Measurements from ENCODE around the gene MLIP. TPM values are rescaled to one million over a fixed set of nuclear protein-coding genes. Genes with fewer than 3 reads are reported as not detected.
"Not testable (repeated sequence)": the region's sequence is repeated elsewhere in the genome, so short reads cannot be mapped to it uniquely, and the experiment has no call there.

MLIP gene
- total RNA-seq, 2 experiments from 2014 or later, result not detected

DNA sequence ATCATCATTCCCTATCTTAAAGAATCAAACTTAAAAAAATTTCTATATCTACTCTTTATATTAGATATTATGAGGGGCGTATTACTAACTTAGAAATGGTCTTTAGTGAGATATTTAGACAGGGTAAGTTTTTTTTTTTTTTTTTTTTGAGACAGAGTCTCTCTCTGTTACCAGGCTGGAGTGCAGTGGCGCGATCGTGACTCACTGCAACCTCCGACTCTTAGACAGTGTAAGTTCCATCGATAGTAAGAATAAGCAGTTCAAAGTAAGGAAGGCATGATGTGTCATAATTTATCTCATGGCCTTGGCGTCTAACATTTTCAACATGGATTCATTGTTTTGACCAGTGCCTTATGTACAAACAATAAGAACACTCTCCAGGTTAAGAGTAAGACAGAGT lies 72.4 kb downstream of the MLIP start:
- no peak for DNase-seq
- Mint-ChIP-seq H3K27ac (no peak overlapping the region), H3K4me1 (ENCODE audit: low read depth) (no peaks in the 10 kb centered on the region), H3K9me3 (no peaks in the 10 kb centered on the region), H3K27me3 (no peaks in the 10 kb centered on the region), H3K36me3 (no peaks in the 10 kb centered on the region), H3K4me3 (no peak overlapping the region)
- ChIA-PET CTCF (no interaction called here), POLR2A (no interaction called here)
- intact Hi-C loops (cut with micrococcal nuclease), result no loop called here

GRCh38 chr6:54185885-54186284 lies 74.6 kb downstream of the MLIP start:
- Mint-ChIP-seq H3K4me1 (ENCODE audit: low read depth) (no peaks in the 10 kb centered on the region), H3K4me3 (no peak overlapping the region), H3K27me3 (no peaks in the 10 kb centered on the region), H3K9me3 (no peaks in the 10 kb centered on the region), H3K27ac (no peak overlapping the region), H3K36me3 (no peaks in the 10 kb centered on the region)
- ChIA-PET POLR2A (no interaction called here), CTCF (no interaction called here)
- no peak for DNase-seq
- intact Hi-C loops (cut with micrococcal nuclease), result no loop called here

DNA sequence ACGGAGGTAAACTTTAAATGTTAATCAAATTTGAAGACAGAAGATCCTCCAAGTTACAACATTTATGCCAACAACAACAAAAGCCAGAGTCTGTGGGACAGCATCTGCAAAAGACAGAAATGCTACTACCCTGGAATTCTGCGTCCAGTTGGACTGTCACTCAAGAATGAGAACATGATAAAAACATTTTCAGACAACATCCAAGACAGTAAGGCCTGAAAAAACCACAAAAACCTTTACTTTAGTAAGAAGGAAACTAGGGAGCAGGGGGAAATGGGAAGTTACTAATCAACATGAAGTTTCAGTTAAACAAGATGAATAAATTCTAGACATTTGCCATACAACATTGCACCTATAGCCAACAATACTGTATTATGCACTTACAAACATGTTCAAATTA lies 77.6 kb downstream of the MLIP start:
- POLR2A ChIA-PET, result no interaction called here
- Mint-ChIP-seq H3K4me3 (no peak overlapping the region), H3K27ac (no peak overlapping the region), H3K27me3 (no peaks in the 10 kb centered on the region), H3K4me1 (ENCODE audit: low read depth) (no peaks in the 10 kb centered on the region), H3K36me3 (no peaks in the 10 kb centered on the region), H3K9me3 (no peaks in the 10 kb centered on the region)
- no peak for DNase-seq
- intact Hi-C loops (cut with micrococcal nuclease), result no loop called here
- CTCF ChIA-PET, result interaction anchor here (1.1 kb wide), 1 partner anchor 463 kb away, joined by 3 read pairs; no protein-coding TSS in a partner anchor

DNA sequence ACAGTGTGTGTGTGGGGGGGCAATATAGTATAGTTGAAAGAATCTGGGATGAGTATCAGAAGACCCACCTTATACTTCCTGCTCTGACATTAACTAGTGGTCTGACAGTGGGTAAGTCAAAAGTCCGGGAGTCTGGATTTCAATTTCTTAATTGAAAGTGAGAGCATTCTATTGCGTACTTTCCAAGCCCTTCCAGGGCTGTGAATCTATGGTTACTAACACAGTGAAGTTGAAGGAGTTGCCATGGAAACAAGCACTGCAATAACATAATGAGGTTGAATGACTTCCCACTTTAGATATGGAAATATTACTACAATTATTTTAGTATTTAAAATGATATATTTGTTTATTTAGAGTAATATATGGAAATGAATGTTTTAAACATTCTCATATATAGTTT lies 80.2 kb downstream of the MLIP start:
- Mint-ChIP-seq H3K4me3 (no peak overlapping the region), H3K27me3 (no peaks in the 10 kb centered on the region), H3K36me3 (no peaks in the 10 kb centered on the region), H3K4me1 (ENCODE audit: low read depth) (no peaks in the 10 kb centered on the region), H3K9me3 (no peaks in the 10 kb centered on the region), H3K27ac (no peak overlapping the region)
- DNase-seq, result no peak
- ChIA-PET POLR2A (no interaction called here), CTCF (no interaction called here)
- intact Hi-C loops (cut with micrococcal nuclease), result no loop called here

DNA sequence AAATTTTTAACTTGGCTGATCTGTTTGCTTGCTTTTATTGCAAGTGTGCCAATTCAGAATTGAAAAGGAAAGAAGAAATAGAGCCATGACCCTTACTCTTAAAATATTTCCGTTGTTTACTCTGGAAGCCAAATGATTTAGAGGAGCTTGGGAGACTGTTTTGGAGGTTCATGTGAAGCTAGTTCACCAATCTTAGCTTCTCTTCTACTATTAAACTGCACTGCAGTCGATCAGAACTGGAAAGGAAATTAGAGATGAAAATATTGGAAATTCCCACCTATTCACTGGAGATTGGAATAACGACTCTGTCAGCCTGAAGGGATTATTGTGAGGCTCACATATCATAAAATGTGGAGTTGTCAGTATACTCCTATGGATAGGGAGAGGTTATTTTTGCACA lies 81.8 kb downstream of the MLIP start:
- H3K9me3 Mint-ChIP-seq, result no peaks in the 10 kb centered on the region
- H3K27ac Mint-ChIP-seq, result no peak overlapping the region
- H3K4me3 Mint-ChIP-seq, result no peak overlapping the region
- ChIA-PET POLR2A (no interaction called here), CTCF (no interaction called here)
- no peaks in the 10 kb centered on the region for H3K27me3 Mint-ChIP-seq
- DNase-seq, result no peak
- no peaks in the 10 kb centered on the region for H3K36me3 Mint-ChIP-seq
- H3K4me1 Mint-ChIP-seq (ENCODE audit: low read depth), result no peaks in the 10 kb centered on the region
- intact Hi-C loops (cut with micrococcal nuclease), result no loop called here

GRCh38 chr6:54193560-54193959 lies 82.3 kb downstream of the MLIP start:
- Mint-ChIP-seq H3K4me3 (no peak overlapping the region), H3K27ac (no peak overlapping the region)
- POLR2A ChIA-PET, result no interaction called here

GRCh38 chr6:54194067-54194466 lies 82.8 kb downstream of the MLIP start:
- CTCF ChIA-PET, result no interaction called here
- no peaks in the 10 kb centered on the region for H3K27me3 Mint-ChIP-seq
- intact Hi-C loops (cut with micrococcal nuclease), result no loop called here

More at GRCh38 chr6:54193560-54193959, 82.3 kb downstream of the MLIP start:
- no peaks in the 10 kb centered on the region for H3K36me3 Mint-ChIP-seq
- no peaks in the 10 kb centered on the region for H3K4me1 Mint-ChIP-seq (ENCODE audit: low read depth)
- CTCF ChIA-PET, result no interaction called here
- intact Hi-C loops (cut with micrococcal nuclease), result no loop called here
- H3K27me3 Mint-ChIP-seq, result no peaks in the 10 kb centered on the region
- H3K9me3 Mint-ChIP-seq, result no peaks in the 10 kb centered on the region
- DNase-seq, result no peak

GRCh38 chr6:54195637-54196036 lies 84.4 kb downstream of the MLIP start:
- ChIA-PET POLR2A (no interaction called here), CTCF (no interaction called here)
- no peaks in the 10 kb centered on the region for H3K27me3 Mint-ChIP-seq
- H3K4me1 Mint-ChIP-seq (ENCODE audit: low read depth), result no peaks in the 10 kb centered on the region
- intact Hi-C loops (cut with micrococcal nuclease), result no loop called here
- H3K36me3 Mint-ChIP-seq, result no peaks in the 10 kb centered on the region
- no peak for DNase-seq
- H3K27ac Mint-ChIP-seq, result no peak overlapping the region
- no peak overlapping the region for H3K4me3 Mint-ChIP-seq
- H3K9me3 Mint-ChIP-seq, result no peaks in the 10 kb centered on the region

More at GRCh38 chr6:54194067-54194466, 82.8 kb downstream of the MLIP start:
- no peaks in the 10 kb centered on the region for H3K4me1 Mint-ChIP-seq (ENCODE audit: low read depth)
- H3K9me3 Mint-ChIP-seq, result no peaks in the 10 kb centered on the region
- no peak overlapping the region for H3K4me3 Mint-ChIP-seq
- POLR2A ChIA-PET, result no interaction called here
- H3K36me3 Mint-ChIP-seq, result no peaks in the 10 kb centered on the region
- no peak for DNase-seq
- H3K27ac Mint-ChIP-seq, result no peak overlapping the region

- no peak for DNase-seq
- Mint-ChIP-seq H3K9me3 (no peaks in the 10 kb centered on the region), H3K4me3 (no peak overlapping the region), H3K4me1 (ENCODE audit: low read depth) (no peaks in the 10 kb centered on the region), H3K27me3 (no peaks in the 10 kb centered on the region), H3K27ac (no peak overlapping the region), H3K36me3 (no peaks in the 10 kb centered on the region)
- ChIA-PET CTCF (no interaction called here), POLR2A (no interaction called here)
- intact Hi-C loops (cut with micrococcal nuclease), result no loop called here
Observed at GRCh38 chr6:54196905-54197304, 85.7 kb downstream of the MLIP start.

DNA sequence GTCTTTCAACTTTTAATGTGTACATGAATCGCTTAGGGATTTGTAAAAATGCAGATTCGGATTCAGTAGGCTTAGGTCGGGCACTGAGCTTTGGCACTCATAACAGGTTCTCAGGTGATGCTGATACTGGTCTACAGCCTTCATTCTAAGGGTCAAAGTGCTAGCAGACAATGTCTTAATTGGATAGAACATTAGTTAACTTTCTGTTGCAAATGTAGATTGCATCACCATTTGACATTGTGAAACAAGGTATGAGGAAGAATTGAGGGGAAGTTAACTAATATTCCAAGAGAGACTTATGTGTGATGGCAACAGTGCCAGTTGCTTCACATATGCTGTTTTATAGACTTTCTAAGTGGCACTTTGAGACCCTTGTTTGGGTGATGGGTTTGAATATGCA lies 86.9 kb downstream of the MLIP start:
- no peaks in the 10 kb centered on the region for H3K4me1 Mint-ChIP-seq (ENCODE audit: low read depth)
- no peaks in the 10 kb centered on the region for H3K9me3 Mint-ChIP-seq
- no peak overlapping the region for H3K27ac Mint-ChIP-seq
- ChIA-PET CTCF (no interaction called here), POLR2A (no interaction called here)
- H3K36me3 Mint-ChIP-seq, result no peaks in the 10 kb centered on the region
- no peak for DNase-seq
- no peak overlapping the region for H3K4me3 Mint-ChIP-seq
- intact Hi-C loops (cut with micrococcal nuclease), result no loop called here
- H3K27me3 Mint-ChIP-seq, result no peaks in the 10 kb centered on the region

DNA sequence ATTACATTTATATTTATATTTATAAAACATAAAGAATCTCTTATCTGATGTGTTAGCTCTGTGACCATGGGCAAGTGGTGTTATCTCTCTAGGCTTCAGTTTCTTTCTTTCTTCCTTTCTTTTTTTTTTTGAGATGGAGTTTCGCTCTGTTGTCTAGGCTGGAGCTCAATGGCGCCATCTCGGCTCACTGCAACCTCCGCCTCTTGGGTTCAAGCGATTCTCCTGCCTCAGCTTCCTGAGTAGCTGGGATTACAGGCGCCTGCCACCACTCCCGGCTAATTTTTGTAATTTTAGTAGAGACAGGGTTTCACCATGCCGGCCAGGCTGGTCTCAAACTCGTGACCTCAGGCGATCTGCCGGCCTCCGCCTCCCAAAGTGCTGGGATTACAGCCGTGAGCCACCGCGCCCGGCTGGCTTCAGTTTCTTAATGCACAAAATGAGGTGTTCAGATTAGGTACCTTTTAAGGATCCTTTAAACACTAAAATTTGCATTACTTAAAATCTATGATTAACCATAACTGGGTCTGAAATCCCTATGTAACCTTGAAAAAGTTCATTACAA lies 92.3 kb downstream of the MLIP start:
- POLR2A ChIA-PET; H3K36me3 Mint-ChIP-seq; H3K27me3 Mint-ChIP-seq; H3K9me3 Mint-ChIP-seq; H3K27ac Mint-ChIP-seq; H3K4me1 Mint-ChIP-seq (ENCODE audit: low read depth); CTCF ChIA-PET; H3K4me3 Mint-ChIP-seq; DNase-seq; intact Hi-C loops (cut with micrococcal nuclease): not testable (repeated sequence)

GRCh38 chr6:54204921-54205591 lies 93.8 kb downstream of the MLIP start:
- ChIA-PET CTCF (no interaction called here), POLR2A (no interaction called here)
- Mint-ChIP-seq H3K4me1 (ENCODE audit: low read depth) (no peaks in the 10 kb centered on the region), H3K27ac (no peak overlapping the region), H3K9me3 (no peaks in the 10 kb centered on the region), H3K4me3 (no peak overlapping the region), H3K36me3 (no peaks in the 10 kb centered on the region), H3K27me3 (no peaks in the 10 kb centered on the region)
- DNase-seq, result no peak
- intact Hi-C loops (cut with micrococcal nuclease), result no loop called here

DNA sequence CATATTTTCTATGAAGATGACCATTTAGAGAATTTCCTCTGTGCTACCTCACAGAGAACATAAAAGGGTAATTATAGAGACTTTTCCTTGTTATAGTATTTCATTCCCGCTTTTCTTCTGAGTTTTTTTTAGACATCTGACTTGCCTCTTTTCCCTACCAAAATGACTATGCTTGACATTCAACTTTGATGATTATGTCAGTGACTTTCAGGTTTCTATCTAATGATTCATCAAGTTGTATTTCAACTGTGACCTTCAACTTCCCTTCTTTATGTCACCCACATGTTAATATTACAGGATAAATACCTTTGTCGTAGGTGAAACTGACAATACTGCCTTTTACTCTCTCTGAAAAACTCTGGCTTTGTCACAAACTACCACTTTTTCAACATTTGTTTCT lies 95.3 kb downstream of the MLIP start:
- Mint-ChIP-seq H3K27ac (no peak overlapping the region), H3K4me1 (ENCODE audit: low read depth) (no peaks in the 10 kb centered on the region), H3K4me3 (no peak overlapping the region), H3K27me3 (no peaks in the 10 kb centered on the region), H3K9me3 (peaks cover 2% of the 10 kb centered on the region), H3K36me3 (no peaks in the 10 kb centered on the region)
- intact Hi-C loops (cut with micrococcal nuclease), result no loop called here
- no peak for DNase-seq
- ChIA-PET POLR2A (no interaction called here), CTCF (no interaction called here)

All from activated CD4-positive, alpha-beta memory T cell treated with anti-CD3 and anti-CD28 coated beads for 36 hours (primary cell).